ENCODE results near the gene SSTR3.

Gene SSTR3

DNA sequence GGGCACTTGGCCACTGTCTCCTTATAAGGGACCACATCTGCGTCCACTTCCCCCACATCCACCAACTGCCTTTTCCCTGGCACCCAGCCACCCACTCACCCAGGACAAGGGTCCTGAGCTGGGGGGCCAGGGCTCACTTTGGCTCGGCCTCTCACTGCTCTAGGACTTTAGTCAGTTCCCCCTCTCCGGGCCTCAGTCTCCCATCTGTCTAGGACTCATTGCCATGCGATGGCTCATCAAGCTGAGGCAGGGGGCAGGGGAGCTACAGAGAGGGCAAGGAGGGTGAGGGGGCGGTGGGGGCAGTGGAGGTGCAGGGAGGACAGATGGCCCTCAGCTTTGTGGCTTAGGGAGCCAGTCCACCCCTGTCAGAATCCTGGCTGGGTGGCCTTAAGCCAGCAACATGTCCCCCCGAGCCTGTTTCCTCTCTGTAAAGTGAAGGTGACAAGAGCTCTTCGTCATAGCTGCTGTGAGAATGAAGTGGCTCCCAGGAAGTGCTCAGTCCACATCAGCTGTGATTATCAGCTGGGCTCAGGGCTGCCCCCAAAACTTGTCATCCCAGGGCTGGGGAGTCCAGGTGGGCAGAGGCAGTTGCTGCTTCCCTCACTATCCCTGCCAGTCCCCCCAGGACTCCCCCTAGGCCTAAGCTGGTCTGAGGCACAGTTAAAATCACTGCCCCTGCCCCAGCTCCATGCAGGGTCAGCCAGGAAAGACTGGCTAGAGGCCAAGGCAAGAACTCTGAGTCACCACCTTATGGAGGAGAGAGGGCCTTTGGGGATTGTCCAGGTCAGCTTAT, 16.9 kb upstream of the SSTR3 start:
- peak; percentile 55 for DNase-seq (ENCODE audit: low read depth)

DNA sequence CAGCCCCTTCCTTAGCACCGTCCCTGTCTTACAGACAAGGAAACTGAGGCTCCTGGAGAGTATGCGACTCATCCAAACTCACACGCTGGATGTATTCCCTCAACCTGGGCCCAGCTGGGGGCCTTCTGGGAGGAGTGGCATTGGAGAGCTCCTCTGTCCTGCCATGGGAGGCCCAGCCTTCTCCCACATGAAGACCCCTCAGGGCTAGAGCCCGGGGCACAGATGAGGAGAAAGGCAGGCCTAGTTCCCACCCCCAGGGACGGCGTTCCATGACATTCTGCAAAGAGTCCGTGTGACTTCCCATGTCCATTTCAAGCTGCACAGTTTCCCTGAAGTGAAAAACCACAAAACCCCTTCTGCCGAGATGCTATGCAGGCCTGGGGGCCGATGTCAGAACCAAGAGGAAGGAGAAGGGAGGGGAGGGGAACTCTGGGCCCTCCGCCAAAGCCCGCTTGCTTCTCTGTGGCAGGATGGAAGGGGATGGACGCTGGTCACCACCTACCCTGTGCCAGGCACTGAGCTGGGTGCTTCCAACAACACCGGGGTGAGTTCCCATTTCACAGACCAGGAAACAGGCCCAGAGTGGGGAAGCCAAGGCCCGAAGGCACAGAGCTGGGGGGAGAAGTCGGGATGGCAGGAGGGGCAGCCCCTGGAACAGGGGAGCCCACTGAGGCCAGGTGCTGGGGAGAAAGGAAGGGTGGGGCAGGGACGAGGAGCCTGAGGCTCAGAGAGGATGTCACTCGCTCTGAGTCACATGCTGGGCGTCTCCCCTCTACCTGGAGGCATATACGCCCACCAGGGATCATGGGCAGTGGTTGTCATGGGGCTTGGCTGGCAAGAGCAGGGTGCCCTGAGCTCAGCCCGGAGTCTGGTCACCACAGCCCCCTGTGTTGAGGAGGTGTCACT, 16.1 kb upstream of the SSTR3 start:
- DNase-seq (ENCODE audit: low read depth): no peak

DNA sequence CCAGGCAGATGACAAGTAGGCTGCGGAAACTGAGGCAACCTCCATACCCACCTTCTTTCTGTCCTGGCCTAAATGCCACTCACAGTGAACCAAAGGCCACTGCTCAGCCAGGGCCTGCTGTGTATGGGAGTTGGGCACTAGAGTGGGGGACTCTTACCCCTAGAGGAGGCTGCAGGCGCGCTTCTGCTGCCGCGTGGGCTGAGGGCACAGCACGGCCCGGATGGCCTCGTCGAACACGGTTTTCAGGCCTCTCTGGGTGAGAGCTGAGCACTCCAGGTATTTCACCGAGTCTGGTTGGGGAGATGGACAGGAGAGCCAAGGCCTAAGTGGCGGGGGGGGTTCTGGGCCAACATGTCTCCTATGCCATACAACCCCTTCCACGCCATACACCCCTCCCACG, 14.2 kb upstream of the SSTR3 start:
- no peak for DNase-seq (ENCODE audit: low read depth)

DNA sequence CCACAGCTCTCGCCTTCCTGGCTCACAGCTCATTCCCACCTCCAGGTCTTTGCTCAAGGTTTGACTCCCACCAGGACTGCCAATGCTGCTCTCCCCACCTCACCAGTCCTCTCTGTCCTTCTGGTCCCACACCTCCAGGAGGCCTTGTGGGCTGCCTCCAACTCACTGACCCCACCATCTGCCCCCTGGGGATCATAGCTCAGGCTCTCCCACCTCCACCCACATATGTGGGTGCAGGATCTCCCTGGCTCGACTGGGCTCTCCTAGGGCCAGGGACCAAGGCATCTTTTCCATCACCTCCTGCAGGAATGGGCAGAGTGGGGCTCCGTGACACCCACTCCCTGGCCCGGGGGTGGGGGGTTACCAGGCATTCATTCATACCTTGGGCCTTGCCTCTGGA, 13.8 kb upstream of the SSTR3 start:
- DNase-seq (ENCODE audit: low read depth): no peak

DNA sequence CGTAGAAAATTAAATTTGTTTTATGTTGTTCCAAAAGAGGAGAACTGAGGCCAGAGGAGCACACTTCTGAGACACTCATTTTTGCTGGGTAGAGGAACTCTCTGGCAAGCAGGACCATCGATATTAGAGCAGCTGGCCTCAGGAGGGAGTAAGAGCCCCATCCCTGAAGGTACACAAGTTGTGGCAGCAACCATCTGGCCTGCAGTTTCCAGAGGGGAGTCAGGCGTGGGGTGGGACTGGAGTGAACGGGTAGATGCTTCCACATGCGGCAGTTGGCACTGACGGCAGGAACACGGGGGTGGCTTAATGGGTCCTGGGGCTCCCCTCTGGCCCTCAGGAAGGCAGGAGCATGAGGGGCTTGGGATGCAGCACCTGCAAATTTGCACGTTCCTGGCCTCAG, 13.2 kb upstream of the SSTR3 start:
- no peak for DNase-seq (ENCODE audit: low read depth)

DNA sequence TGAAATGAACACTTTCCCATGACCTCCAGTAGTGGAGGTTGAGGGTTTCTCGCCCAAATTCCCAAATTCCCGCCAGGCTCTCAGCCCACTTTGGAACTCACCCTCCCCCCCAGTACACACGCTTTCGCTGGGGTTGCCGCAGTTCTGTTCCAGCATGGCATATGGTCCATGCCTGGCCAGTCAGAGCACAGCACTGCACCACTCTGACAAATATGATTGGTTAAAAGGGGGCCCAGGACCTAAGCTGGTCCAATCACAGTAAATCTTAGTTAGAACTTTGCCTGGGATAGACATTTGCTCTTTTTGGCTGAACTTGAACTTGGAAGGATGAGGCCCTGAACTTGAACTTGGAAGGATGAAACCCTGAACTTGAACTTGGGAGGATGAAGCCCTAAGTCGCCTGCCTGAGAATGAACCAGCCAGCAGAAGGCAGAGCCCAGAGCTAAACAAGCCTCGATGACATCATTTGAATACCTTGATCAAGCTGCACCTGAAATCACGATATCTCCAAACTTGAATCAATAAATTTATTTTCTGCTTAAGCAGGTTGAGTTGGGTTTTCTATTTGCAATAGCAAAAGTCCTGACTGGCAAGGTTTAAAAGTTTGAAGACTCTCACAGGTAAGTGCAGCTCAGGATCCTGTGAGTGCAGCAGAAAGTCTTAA, 12.6 kb upstream of the SSTR3 start:
- DNase-seq (ENCODE audit: low read depth): no peak

DNA sequence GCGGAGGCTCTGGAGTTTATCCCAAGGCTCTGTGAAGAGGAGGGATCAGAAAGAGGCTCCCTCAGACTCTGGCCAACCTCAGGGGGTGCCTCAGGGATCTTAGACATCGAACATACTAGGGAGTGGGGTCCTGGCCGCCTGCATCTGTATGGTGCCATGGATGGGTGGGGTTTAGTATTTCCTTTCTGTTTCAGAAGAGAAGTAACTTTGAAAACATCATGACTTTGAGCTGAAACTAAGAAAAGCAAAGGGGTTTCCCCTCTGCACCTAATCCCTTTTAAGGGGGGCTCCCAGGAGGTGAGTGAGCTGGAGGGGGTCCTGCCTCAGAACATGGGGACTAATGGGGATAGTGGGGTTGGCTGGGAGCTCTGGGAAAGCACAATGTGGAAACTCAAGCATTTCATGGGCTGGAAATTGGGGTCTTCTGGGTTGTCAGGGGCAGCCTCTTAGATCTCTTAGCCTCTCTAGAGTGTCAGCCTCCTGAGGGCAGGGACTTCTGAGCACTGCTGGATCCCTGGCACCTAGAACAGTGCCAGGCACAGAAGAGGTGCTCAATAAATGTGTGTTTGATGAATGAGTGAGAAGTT, 11.8 kb upstream of the SSTR3 start:
- no peak for DNase-seq (ENCODE audit: low read depth)

DNA sequence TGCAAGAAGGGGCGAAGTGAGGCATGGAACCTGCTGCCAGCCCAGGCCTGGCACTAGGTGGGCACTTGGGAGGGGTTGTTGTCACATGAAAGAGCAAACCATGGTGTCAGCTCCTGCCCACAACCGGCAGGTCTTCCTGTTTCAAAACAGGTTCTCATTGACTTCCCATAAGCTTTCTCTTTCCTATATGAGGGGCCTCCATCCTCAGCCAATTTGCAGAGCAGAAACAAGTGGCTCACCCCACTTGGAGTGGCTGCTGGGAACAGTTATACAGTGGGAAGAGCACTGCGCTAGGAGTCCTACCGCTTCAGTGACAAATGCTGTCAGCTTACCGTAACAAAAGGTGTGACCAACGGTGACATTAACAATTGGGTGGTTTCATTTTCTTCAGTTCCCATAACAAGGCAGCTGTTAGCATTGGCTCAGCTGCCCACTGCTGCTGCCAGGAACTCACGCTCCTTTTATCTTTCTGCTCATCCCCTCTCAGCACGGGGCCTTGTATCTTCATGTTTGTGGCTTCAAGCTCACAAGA, 10.2 kb upstream of the SSTR3 start:
- DNase-seq (ENCODE audit: low read depth): no peak

DNA sequence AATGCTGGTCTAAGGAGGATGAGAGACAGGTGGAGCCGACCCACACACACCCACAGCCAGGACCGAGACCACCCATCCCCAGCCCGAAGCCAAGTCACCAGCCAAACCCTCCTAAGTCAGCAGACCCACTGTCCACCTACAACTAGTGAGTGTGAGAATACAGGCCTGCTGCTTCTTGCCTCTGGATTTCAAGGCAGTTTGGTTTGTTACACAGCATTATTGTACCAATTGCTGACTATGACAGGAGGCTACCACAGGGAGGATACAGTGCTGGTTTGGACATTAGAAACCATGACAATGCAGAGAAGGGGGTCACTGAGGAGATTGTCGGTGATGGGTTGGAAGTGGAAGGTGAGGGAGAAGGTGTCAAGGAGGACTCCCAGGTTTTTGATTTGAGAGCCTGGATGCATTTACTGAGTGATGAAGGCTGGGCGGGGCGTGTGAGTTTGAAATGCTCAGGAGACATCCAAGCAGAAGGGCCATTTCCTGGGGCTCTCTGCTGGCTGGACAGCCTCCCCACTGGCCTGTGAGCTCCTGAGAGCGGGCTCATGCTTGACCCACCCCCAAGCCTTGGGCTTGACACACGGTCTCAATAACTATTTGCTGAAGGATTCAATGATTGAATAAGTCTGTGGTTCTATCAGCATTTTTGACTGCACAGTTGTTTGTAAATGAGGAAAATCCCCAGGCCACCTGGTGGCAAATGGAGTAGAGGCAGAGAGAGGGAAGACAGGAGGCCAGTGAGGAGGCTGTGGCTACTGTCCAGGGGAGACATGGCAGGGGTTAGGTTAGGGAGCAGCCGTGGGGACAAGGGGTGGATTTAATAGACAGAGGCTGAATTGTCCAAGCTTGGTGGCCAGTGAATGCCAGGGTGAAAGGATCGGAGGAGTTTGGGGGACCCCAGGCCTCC, 9.4 kb upstream of the SSTR3 start:
- DNase-seq (ENCODE audit: low read depth): no peak

DNA sequence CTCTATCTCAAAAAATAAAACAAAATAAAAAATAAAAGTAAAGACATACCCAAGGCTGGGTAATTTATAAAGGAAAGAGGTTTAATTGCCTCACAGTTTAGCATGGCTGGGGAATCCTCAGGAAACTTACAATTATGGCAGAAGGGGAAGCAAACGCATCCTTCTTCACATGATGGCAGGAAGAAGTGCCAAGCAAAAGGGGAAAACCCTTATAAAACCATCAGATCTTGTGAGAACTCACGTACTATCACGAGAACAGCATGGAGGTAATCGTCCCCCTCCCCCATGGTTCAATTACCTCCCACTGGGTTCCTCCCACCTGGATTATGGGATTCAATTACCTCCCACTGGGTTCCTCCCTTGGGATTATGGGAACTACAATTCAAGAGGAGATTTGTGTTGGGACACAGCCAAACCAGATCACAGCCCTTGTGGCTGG, 8.3 kb upstream of the SSTR3 start:
- DNase-seq (ENCODE audit: low read depth): no peak

DNA sequence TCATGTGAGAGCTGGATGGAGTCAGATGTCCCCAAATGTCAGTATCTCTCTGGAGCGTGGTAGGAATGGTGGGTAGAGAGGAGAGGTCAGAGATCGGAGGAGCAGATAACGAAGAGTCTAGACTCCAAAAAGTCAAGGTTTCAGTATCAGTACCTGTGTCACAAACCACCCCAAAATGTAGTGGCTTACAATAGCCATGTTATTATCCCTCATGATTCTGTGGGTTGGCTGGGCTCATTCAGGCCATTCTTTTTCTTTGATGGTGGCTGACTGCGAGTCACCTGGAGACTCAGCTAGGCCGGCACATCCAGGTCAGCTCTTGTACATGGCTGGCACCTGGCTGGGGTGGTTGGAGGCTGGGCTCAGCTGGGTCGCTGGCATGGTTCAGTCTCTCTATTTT, 7.3 kb upstream of the SSTR3 start:
- DNase-seq (ENCODE audit: low read depth): no peak

DNA sequence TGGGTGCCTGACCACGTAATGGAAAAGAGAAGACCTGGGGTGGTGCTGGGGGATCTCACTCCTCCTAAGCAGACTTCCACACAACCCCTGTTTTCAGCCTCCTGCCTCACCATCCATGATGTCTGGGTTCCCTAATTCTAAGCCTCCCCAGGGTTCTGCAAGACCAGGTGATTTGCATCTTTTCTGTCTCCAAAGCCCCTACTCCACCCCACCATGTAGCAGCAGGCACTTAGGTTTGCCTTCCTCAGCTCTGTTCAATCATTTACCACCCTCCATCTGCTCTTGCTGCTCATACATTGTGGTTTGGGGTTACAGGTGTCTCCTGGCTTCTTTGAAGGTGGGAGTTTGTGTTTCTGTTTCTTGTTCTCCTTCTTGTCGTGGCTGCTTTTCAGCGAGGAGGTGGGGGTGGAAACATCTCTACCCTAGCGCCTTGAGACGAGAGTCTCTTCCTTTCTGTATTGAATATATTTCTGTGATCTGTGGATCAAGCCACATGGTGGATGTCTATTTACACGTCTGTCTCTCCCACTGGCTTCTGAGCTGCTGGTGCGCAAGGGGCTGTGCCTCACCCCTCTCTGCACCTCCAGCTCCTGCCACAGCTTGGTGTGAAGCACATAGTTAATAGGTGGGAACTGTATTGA, 6.6 kb upstream of the SSTR3 start:
- DNase-seq (ENCODE audit: low read depth): no peak

DNA sequence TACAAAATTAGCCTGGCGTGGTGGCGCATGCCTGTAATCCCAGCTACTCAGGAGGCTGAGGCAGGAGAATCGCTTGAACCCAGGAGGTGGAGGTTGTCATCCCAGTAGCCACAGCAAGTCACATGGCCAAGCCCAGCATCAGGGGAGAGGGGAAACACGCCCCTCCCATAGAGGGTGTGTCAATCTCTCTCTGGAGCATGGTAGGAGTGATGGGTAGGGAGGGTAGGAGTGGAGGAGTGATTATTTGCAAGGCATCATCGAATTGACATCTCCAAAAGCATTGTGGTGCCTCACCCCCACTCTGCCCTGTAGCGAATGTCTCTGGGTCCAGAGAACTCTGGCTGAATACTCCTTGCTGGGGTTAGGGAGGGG, 6.1 kb upstream of the SSTR3 start:
- DNase-seq (ENCODE audit: low read depth): no peak

DNA sequence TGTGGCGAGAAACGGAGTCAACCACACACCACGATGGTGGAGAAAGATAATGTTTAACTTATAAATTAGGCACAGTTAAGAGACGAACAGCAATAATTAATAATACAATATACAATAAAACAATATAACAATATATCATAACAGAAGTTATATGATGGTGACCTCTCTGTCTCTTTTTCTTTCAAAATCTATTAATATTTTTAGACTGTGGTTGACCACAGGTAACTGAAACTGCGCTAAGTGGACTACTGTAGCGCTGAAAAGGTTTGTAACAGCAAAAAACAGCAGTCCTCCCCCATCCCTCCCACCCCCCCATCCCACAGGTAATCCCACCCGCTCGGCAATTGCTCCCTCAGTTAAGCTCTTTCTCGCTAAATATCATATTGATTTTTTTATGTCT, 3.6 kb upstream of the SSTR3 start:
- DNase-seq (ENCODE audit: low read depth): no peak

DNA sequence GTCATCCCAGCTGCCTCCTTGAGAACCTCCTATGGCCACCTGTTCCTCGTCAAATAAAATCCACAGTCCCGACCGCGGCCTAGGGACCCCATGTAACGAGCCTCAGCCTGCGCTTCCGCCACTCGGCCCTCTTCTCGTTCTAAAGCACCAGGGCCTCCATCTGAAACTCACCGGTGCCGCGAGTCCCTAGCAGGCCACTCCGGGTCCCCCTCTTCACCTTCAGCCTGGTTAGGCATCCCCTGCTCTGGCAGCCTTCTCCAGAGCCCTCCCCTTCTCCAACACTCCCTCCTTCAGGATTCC, 2.4 kb upstream of the SSTR3 start:
- no peak for DNase-seq (ENCODE audit: low read depth)

DNA sequence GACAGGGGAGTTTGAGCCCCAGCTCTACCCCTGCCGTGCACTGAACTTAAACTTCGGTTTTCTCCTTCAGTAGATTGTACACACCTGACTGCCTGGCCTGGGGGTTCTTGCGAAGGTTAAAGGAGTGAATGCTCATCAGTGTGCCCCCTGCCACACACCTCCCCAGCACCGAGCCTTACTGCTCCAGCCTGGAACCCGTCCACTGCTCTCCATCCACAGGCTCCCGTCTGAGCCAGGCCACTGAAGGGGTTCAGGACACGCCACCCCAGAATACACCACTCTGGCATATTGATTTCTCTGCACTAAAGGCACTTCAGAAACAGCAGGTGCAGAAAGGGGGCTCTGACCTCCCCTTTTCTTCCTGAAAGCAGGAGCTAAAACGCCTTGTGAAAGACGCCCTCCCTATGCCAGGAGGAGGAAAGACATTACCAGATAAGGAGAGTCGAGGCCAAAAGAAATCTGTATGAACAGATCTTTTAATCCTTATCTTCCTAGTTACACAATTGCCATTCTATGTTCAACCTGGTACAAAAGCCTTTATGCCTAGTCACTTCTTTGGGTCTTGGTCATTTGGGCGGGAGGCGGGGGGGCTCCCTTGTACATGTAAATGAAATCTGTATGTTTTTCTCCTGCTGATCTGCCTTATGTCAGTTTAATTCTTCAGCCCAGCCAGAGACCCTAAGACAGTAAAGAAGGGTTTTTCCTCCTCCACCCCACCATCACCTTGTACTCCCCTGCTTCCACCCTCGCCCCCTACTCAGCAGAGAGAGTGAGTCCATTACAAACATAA, 1.9 kb upstream of the SSTR3 start:
- no peak for DNase-seq (ENCODE audit: low read depth)

DNA sequence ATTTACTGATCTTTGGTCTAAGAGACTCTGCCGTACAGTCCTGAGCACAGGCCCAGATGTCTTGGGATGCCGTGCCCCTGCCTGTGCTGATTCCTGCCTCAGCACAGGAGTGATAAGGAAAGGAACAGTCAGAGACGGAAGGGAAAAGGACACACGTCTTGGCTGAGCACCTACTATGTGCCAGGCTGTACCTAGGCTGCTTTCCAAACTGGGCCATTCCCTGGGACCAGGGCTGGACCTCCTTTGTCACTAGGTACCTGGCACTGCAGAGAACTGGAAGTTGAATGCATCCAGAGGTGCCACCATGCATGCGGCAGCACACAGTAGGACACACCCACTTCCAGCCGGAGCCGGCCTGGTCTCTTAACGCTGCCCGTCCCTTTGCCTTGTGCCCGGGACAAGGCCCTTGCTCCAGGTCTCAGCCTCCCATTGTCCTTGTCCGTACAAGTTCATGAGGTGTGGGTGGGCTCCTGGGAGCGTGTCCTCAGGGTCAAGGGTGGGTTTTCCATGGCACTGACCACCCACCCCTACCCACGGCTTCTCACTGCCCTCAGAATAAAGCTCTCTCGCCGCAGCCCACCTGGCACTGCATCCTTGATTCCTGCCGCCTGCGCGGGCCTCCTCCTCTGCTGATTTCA, 1.1 kb upstream of the SSTR3 start:
- no peak for DNase-seq (ENCODE audit: low read depth)

DNA sequence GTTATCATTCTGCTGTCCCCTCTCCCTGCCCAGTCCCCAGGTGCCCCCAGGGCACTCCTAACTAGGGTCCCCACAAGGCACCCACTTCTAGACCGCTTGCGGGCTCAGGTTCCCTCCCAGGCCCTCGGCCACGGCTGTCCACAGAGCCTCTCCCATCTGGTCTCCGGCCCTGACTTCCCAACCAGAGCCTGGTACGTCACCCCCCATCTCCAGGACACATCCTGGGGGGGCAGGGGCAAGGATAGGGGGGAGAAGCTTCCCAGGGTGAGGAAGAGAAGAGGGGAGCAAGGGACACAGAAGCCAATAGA, 457 bp downstream of the SSTR3 start:
- no peak for DNase-seq (ENCODE audit: low read depth)

DNA sequence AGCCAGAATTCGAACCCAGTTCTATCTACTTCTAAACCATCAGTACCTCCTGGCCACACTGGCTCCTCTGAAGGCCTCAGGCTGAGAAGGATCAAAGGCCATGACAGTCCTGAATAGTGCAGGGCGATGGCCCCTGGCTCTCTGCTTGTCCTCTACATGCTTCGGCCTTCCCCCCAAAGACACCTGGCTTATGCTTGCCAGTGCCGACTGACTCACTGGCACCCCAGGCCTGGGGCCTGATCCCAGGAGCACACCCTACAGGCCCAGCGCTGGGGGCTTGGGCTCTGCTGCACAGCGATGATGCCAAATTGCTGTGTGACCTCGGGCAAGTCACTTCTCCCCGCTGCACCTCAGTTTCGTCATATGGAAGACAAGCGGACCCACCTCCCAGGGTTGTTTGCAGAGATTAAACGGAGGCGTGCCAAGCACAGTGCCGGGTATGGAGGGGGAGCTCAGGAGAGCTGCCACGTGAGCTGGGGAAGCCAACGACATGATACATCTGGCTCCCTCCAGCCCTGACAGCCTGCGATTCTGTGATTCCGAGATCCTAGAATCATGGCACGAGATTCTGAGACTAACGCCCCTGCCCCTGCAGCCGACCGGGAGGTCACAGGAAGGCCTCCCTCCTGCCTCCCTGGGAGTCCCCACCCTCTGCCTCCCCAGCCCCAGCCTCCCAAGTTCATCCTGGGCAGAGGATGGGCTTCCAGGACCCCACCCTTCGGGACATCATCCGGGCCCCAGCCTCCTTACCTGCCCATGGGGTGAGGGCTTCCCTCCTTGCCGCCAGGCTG, 1.0 kb downstream of the SSTR3 start:
- no peak for DNase-seq (ENCODE audit: low read depth)

All from fibroblast of gingiva (primary cell).